H9 (cell line): ENCODE measurements around the gene TLK1. TPM values are rescaled to one million over a fixed set of nuclear protein-coding genes. Genes with fewer than 3 reads are reported as not detected.

Experiments
- DNase-seq: peaks from one replicate; pipeline ENCODE4 v3.0.0-alpha.2; 2017
- H2AFZ ChIP-seq: one replicate; pipeline ENCODE4 v1.6.1; 2013; ENCODE audit warnings: mild to moderate bottlenecking, low read length, control low read depth, moderate library complexity
- H2AK5ac ChIP-seq: 2 replicates; pipeline ENCODE4 v1.6.1; 2013; ENCODE audit warnings: low read length, control low read depth, mixed read lengths; ENCODE audit not compliant: insufficient read length
- H2BK120ac ChIP-seq: one replicate; pipeline ENCODE4 v1.6.1; 2013; ENCODE audit warnings: low read depth, mild to moderate bottlenecking, low read length, control low read depth, inconsistent platforms; ENCODE audit not compliant: poor library complexity, severe bottlenecking
- H2BK12ac ChIP-seq: 2 replicates; pipeline ENCODE4 v1.6.1; 2013; ENCODE audit warnings: low read length, control low read depth, mixed read lengths, low read depth; ENCODE audit not compliant: insufficient read length
- H2BK15ac ChIP-seq: 2 replicates; pipeline ENCODE4 v1.6.1; 2013; ENCODE audit warnings: low read depth, low read length, control low read depth
- H2BK20ac ChIP-seq: one replicate; pipeline ENCODE4 v1.6.1; 2013; ENCODE audit warnings: low read depth, mild to moderate bottlenecking, low read length, control low read depth, inconsistent platforms; ENCODE audit not compliant: poor library complexity, severe bottlenecking
- H2BK5ac ChIP-seq: 2 replicates; pipeline ENCODE4 v1.6.1; 2013; ENCODE audit warnings: low read length, control low read depth, mixed read lengths; ENCODE audit not compliant: insufficient read length
- H3K14ac ChIP-seq: 2 replicates; pipeline ENCODE4 v1.6.1; 2013; ENCODE audit warnings: low read length, control low read depth; ENCODE audit not compliant: insufficient read depth
- H3K18ac ChIP-seq: 2 replicates; pipeline ENCODE4 v1.6.1; 2013; ENCODE audit warnings: low read depth, mild to moderate bottlenecking, mixed read lengths, low read length, control low read depth; ENCODE audit not compliant: insufficient read length
- H3K23ac ChIP-seq: 2 replicates; pipeline ENCODE4 v1.6.1; 2013; ENCODE audit warnings: low read length, control low read depth, mixed read lengths, low read depth; ENCODE audit not compliant: insufficient read length
- H3K23me2 ChIP-seq: 2 replicates; pipeline ENCODE4 v1.6.1; 2013; ENCODE audit warnings: low read depth, mild to moderate bottlenecking, mixed read lengths, low read length, control low read depth; ENCODE audit not compliant: insufficient read length, poor library complexity, severe bottlenecking
- H3K27ac ChIP-seq: 2 replicates; pipeline ENCODE4 v1.5.1; 2013; ENCODE audit warnings: low read length, control low read depth, mixed read lengths, low read depth; ENCODE audit not compliant: insufficient read length
- H3K27me3 ChIP-seq: 2 replicates; pipeline ENCODE4 v1.6.1; 2013; ENCODE audit warnings: low read length, control low read depth, inconsistent platforms; ENCODE audit not compliant: insufficient read depth
- H3K4ac ChIP-seq: 2 replicates; pipeline ENCODE4 v1.6.1; 2013; ENCODE audit warnings: low read depth, mild to moderate bottlenecking, control low read depth, inconsistent platforms, low read length, moderate library complexity
- H3K4me1 ChIP-seq: 2 replicates; pipeline ENCODE4 v1.6.1; 2013; ENCODE audit warnings: low read length, control low read depth, inconsistent platforms; ENCODE audit not compliant: insufficient read depth
- H3K4me2 ChIP-seq: 2 replicates; pipeline ENCODE4 v1.6.1; 2013; ENCODE audit warnings: low read length, control low read depth, mixed read lengths; ENCODE audit not compliant: insufficient read length, insufficient read depth
- H3K56ac ChIP-seq: 2 replicates; pipeline ENCODE4 v1.6.1; 2013; ENCODE audit warnings: low read depth, mild to moderate bottlenecking, mixed read lengths, low read length, control low read depth; ENCODE audit not compliant: insufficient read length
- H3K79me1 ChIP-seq: 2 replicates; pipeline ENCODE4 v1.6.1; 2013; ENCODE audit warnings: low read depth, mild to moderate bottlenecking, moderate library complexity, low read length, control low read depth, inconsistent platforms; ENCODE audit not compliant: insufficient read depth, poor library complexity, severe bottlenecking
- H3K79me2 ChIP-seq: 2 replicates; pipeline ENCODE4 v1.6.1; 2013; ENCODE audit warnings: low read length, control low read depth, inconsistent platforms; ENCODE audit not compliant: insufficient read depth
- H3K9ac ChIP-seq: 2 replicates; pipeline ENCODE4 v1.6.1; 2013; ENCODE audit warnings: low read length, control low read depth, mixed read lengths; ENCODE audit not compliant: insufficient read length; ENCODE audit errors: extremely low read depth
- H3K9me3 ChIP-seq: one replicate; pipeline ENCODE4 v1.6.1; 2013; ENCODE audit warnings: low read depth, low read length, inconsistent platforms; ENCODE audit not compliant: control insufficient read depth
- H3T11ph ChIP-seq: one replicate; pipeline ENCODE4 v1.6.1; 2013; ENCODE audit warnings: mild to moderate bottlenecking, low read length, control low read depth, inconsistent platforms
- H4K20me1 ChIP-seq: one replicate; pipeline ENCODE4 v1.6.1; 2013; ENCODE audit not compliant: control insufficient read depth, insufficient read length, insufficient read depth
- H4K5ac ChIP-seq: 2 replicates; pipeline ENCODE4 v1.6.1; 2013; ENCODE audit warnings: low read depth, mild to moderate bottlenecking, mixed read lengths, low read length, control low read depth; ENCODE audit not compliant: insufficient read length
- H4K8ac ChIP-seq: replicated peaks from 2 replicates; pipeline ENCODE4 v1.6.1; 2013; ENCODE audit warnings: low read length, control low read depth, mixed read lengths, low read depth; ENCODE audit not compliant: insufficient read length
- H4K91ac ChIP-seq: 2 replicates; pipeline ENCODE4 v1.6.1; 2013; ENCODE audit warnings: low read depth, mild to moderate bottlenecking, moderate library complexity, mixed read lengths, low read length, control low read depth; ENCODE audit not compliant: insufficient read length
- H3K27ac Mint-ChIP-seq, 3 experiments: 2 replicates in 2 of 3; 3 replicates in 1 of 3; pipeline ENCODE4 v1.8.0; 2020 to 2021; ENCODE audit warnings: mixed read lengths in 3 of 3, mild to moderate bottlenecking in 1 of 3, moderate library complexity in 1 of 3
- H3K27me3 Mint-ChIP-seq: 2 replicates; pipeline ENCODE4 v1.8.0; 2021; ENCODE audit warnings: low read depth, mild to moderate bottlenecking, moderate library complexity, mixed read lengths
- H3K36me3 Mint-ChIP-seq, 3 experiments: 2 replicates in 2 of 3; 3 replicates in 1 of 3; pipeline ENCODE4 v1.8.0; 2020 to 2021; ENCODE audit warnings: low read depth in 3 of 3, mixed read lengths in 3 of 3; ENCODE audit not compliant: insufficient read depth in 1 of 3
- H3K4me1 Mint-ChIP-seq, 2 experiments: 2 replicates each; pipeline ENCODE4 v1.8.0; 2020; ENCODE audit warnings: mixed read lengths in 2 of 2
- H3K4me3 Mint-ChIP-seq, 2 experiments: 2 replicates in 1 of 2; 3 replicates in 1 of 2; pipeline ENCODE4 v1.8.0; 2020 to 2021; ENCODE audit warnings: mild to moderate bottlenecking in 2 of 2, mixed read lengths in 2 of 2, moderate library complexity in 1 of 2
- H3K9me3 Mint-ChIP-seq, 2 experiments: 2 replicates in 1 of 2; 3 replicates in 1 of 2; pipeline ENCODE4 v1.8.0; 2020; ENCODE audit warnings: mild to moderate bottlenecking in 2 of 2, mixed read lengths in 2 of 2, moderate library complexity in 1 of 2
- whole genome bisulfite sequencing: extraction: QIAGEN DNeasy Blood & Tissue Kit; methylation state at CpG from one replicate; pipeline ENCODE4 v1.1.7; 2013; ENCODE audit warnings: missing lambda C conversion rate, low lambda C conversion rate, mixed read lengths; ENCODE audit not compliant: insufficient read length; ENCODE audit errors: extremely low coverage; 5-methylcytosine and 5-hydroxymethylcytosine counted together
- total RNA-seq: library from RNA; stranded (reverse); gene quantifications from 2 replicates; pipeline ENCODE4 v1.2.1, GENCODE V29; 2021
- TF ChIP-seq, protein P1 (sequence below): fragments of 200-600 bp; sonication (generic); conservative IDR thresholded peaks from 3 replicates; pipeline ENCODE4 v1.8.0; 2021; ENCODE audit warnings: antibody characterized with exemption, mild to moderate bottlenecking

The TLK1 gene
- total RNA-seq, 1 experiment from 2014 or later = 112 TPM

DNA sequence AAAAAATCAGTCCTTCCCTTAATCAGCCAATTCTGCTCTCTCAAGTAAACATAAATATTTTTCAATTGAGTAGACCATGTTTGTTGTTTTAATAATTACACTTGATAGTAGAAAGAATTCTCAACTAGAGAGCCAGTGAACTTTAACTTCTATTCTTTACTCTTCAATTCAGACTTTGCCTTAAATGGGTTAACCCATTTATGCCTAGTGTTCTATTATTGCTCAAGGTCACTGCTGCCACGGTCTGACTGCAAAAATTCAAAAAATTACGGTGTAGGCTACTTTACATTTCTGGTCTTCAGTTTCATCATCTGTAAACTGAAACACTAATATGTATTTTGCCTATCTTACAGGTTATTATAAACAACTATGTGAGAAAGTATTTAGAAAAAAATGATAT lies 103.1 kb downstream of the TLK1 start:
- no peak overlapping the region for H3K18ac ChIP-seq
- no peak overlapping the region for H2AFZ ChIP-seq
- no peak overlapping the region for H3K27ac Mint-ChIP-seq
- H4K20me1 ChIP-seq = no peaks in the 10 kb centered on the region
- no peaks in the 10 kb centered on the region for H3K9me3 ChIP-seq
- H3K79me2 ChIP-seq = no peaks in the 10 kb centered on the region
- H3K4me2 ChIP-seq = no peak overlapping the region
- H3K27ac ChIP-seq = no peak overlapping the region
- H2BK12ac ChIP-seq = no peak overlapping the region
- H4K5ac ChIP-seq = no peak overlapping the region
- H3K27me3 ChIP-seq = no peaks in the 10 kb centered on the region
- no peak overlapping the region for H2BK120ac ChIP-seq
- WGBS = no CpG with 5 or more reads among the region's 2 CpGs
- H4K91ac ChIP-seq = no peak overlapping the region
- no peaks in the 10 kb centered on the region for H3K23me2 ChIP-seq
- TF ChIP-seq, protein P1, sequence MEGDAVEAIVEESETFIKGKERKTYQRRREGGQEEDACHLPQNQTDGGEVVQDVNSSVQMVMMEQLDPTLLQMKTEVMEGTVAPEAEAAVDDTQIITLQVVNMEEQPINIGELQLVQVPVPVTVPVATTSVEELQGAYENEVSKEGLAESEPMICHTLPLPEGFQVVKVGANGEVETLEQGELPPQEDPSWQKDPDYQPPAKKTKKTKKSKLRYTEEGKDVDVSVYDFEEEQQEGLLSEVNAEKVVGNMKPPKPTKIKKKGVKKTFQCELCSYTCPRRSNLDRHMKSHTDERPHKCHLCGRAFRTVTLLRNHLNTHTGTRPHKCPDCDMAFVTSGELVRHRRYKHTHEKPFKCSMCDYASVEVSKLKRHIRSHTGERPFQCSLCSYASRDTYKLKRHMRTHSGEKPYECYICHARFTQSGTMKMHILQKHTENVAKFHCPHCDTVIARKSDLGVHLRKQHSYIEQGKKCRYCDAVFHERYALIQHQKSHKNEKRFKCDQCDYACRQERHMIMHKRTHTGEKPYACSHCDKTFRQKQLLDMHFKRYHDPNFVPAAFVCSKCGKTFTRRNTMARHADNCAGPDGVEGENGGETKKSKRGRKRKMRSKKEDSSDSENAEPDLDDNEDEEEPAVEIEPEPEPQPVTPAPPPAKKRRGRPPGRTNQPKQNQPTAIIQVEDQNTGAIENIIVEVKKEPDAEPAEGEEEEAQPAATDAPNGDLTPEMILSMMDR = no peak
- H3K9ac ChIP-seq = no peak overlapping the region
- no peak overlapping the region for H2BK15ac ChIP-seq
- H2AK5ac ChIP-seq = no peak overlapping the region
- no peak overlapping the region for H3K4ac ChIP-seq
- H3K4me1 ChIP-seq = no peaks in the 10 kb centered on the region
- no peak overlapping the region for H2BK20ac ChIP-seq
- H3K9me3 Mint-ChIP-seq = peaks cover 3 to 5% of the 10 kb centered on the region in 2 experiments; a peak in 4 of 5 replicates
- H3T11ph ChIP-seq = no peak overlapping the region
- peaks cover 49 to 67% (median 65%) of the 10 kb centered on the region in 3 experiments for H3K36me3 Mint-ChIP-seq
- peaks cover 4 to 7% of the 10 kb centered on the region in 2 experiments for H3K4me1 Mint-ChIP-seq
- H2BK5ac ChIP-seq = no peak overlapping the region
- no peak overlapping the region for H3K4me3 Mint-ChIP-seq
- H3K14ac ChIP-seq = no peak overlapping the region
- no peak for DNase-seq
- no peak overlapping the region for H4K8ac ChIP-seq
- no peaks in the 10 kb centered on the region for H3K27me3 Mint-ChIP-seq
- no peaks in the 10 kb centered on the region for H3K79me1 ChIP-seq
- H3K23ac ChIP-seq = no peak overlapping the region
- no peak overlapping the region for H3K56ac ChIP-seq
